Measurements from ENCODE around the gene ARHGEF2.

Gene ARHGEF2

GRCh38 chr1:155918660-155919059, 59.7 kb downstream of the ARHGEF2 start:
- TF ChIP-seq CTCF (IDR thresholded peaks at IDR 0.05; ENCODE audit: low read depth, low read length, missing control alignments) = no peak
- no peak for DNase-seq (ENCODE audit: extremely low read depth, low read depth)
- no peak overlapping the region for H3K4me3 ChIP-seq (replicated peaks; ENCODE audit: low read depth, low read length)

GRCh38 chr1:155913969-155914757, 64.2 kb downstream of the ARHGEF2 start:
- DNase-seq (ENCODE audit: extremely low read depth, low read depth) = peak; percentile 56
- no peak for TF ChIP-seq CTCF (IDR thresholded peaks at IDR 0.05; ENCODE audit: low read depth, low read length, missing control alignments)

GRCh38 chr1:155912056-155912536, 66.3 kb downstream of the ARHGEF2 start:
- DNase-seq (ENCODE audit: extremely low read depth, low read depth) = no peak
- no peak for TF ChIP-seq CTCF (IDR thresholded peaks at IDR 0.05; ENCODE audit: low read depth, low read length, missing control alignments)
- no peak overlapping the region for H3K4me3 ChIP-seq (replicated peaks; ENCODE audit: low read depth, low read length)

More at GRCh38 chr1:155913969-155914757, 64.2 kb downstream of the ARHGEF2 start:
- H3K4me3 ChIP-seq (replicated peaks; ENCODE audit: low read depth, low read length) = no peak overlapping the region

- H3K4me3 ChIP-seq (replicated peaks; ENCODE audit: low read depth, low read length) = peak within 1 kb of the TSS; percentile 61
- no peak for TF ChIP-seq CTCF (IDR thresholded peaks at IDR 0.05; ENCODE audit: low read depth, low read length, missing control alignments)
Measured at GRCh38 chr1:155911156-155912055, 66.9 kb downstream of the ARHGEF2 start, which contains the start of gene RIT1. Gene RIT1, minus strand, starts transcription at chr1:155911349. Its CDS starts 588 bp downstream, at chr1:155910761.

GRCh38 chr1:155910621-155911121, 67.7 kb downstream of the ARHGEF2 start:
- H3K4me3 ChIP-seq (replicated peaks; ENCODE audit: low read depth, low read length) = peak overlapping the region; percentile 61
- no peak for DNase-seq (ENCODE audit: extremely low read depth, low read depth)
- no peak for TF ChIP-seq CTCF (IDR thresholded peaks at IDR 0.05; ENCODE audit: low read depth, low read length, missing control alignments)

More at GRCh38 chr1:155911156-155912055, 66.9 kb downstream of the ARHGEF2 start, which contains the start of gene RIT1:
- DNase-seq (ENCODE audit: extremely low read depth, low read depth) = no peak

GRCh38 chr1:155909894-155910293, 68.5 kb downstream of the ARHGEF2 start:
- no peak for DNase-seq (ENCODE audit: extremely low read depth, low read depth)
- peak overlapping the region; percentile 61; the same call in 1 of the 2 replicates for H3K4me3 ChIP-seq (replicated peaks; ENCODE audit: low read depth, low read length)
- TF ChIP-seq CTCF (IDR thresholded peaks at IDR 0.05; ENCODE audit: low read depth, low read length, missing control alignments) = no peak
